ENCODE results near the gene SLC13A3. TPM values are rescaled to one million over a fixed set of nuclear protein-coding genes. Genes with fewer than 3 reads are reported as not detected.

Gene SLC13A3
- total RNA-seq, 1 experiment from 2014 or later, result not detected

GRCh38 chr20:46670585-46671584 is 19.6 kb upstream of the SLC13A3 start:
- no TSS peak for BruUV-seq (replicated peaks)

GRCh38 chr20:46670228-46670584 is 18.9 kb upstream of the SLC13A3 start:
- no peaks in the 10 kb centered on the region for H3K36me3 Mint-ChIP-seq (ENCODE audit: insufficient read depth, unreplicated experiment)
- no TSS peak for BruUV-seq (replicated peaks)
- H3K27ac Mint-ChIP-seq (ENCODE audit: unreplicated experiment), result no peak overlapping the region
- no peak overlapping the region for H3K4me3 Mint-ChIP-seq (ENCODE audit: low read depth, unreplicated experiment)
- intact Hi-C loops (cut with micrococcal nuclease; ENCODE audit: unreplicated experiment), result no loop called here
- H3K4me1 Mint-ChIP-seq (ENCODE audit: low read depth, unreplicated experiment), result peaks cover 17% of the 10 kb centered on the region
- H3K9me3 Mint-ChIP-seq (ENCODE audit: low read depth, unreplicated experiment), result no peaks in the 10 kb centered on the region
- DNase-seq, result no peak
- TF ChIP-seq, protein P1, sequence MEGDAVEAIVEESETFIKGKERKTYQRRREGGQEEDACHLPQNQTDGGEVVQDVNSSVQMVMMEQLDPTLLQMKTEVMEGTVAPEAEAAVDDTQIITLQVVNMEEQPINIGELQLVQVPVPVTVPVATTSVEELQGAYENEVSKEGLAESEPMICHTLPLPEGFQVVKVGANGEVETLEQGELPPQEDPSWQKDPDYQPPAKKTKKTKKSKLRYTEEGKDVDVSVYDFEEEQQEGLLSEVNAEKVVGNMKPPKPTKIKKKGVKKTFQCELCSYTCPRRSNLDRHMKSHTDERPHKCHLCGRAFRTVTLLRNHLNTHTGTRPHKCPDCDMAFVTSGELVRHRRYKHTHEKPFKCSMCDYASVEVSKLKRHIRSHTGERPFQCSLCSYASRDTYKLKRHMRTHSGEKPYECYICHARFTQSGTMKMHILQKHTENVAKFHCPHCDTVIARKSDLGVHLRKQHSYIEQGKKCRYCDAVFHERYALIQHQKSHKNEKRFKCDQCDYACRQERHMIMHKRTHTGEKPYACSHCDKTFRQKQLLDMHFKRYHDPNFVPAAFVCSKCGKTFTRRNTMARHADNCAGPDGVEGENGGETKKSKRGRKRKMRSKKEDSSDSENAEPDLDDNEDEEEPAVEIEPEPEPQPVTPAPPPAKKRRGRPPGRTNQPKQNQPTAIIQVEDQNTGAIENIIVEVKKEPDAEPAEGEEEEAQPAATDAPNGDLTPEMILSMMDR (IDR thresholded peaks at IDR 0.05; ENCODE audit: unreplicated experiment), result no peak
- H3K27me3 Mint-ChIP-seq (ENCODE audit: unreplicated experiment), result peaks cover 17% of the 10 kb centered on the region
- CTCF ChIA-PET, result interaction anchor here (0.6 kb wide), 1 partner anchor 66 kb away, joined by 3 read pairs; no protein-coding TSS in a partner anchor

More at GRCh38 chr20:46670585-46671584, 19.6 kb upstream of the SLC13A3 start:
- TF ChIP-seq, protein P1 (IDR thresholded peaks at IDR 0.05; ENCODE audit: unreplicated experiment), result no peak
- DNase-seq, result peak; percentile 74
- Mint-ChIP-seq H3K4me1 (ENCODE audit: low read depth, unreplicated experiment) (peaks cover 17% of the 10 kb centered on the region), H3K36me3 (ENCODE audit: insufficient read depth, unreplicated experiment) (no peaks in the 10 kb centered on the region), H3K4me3 (ENCODE audit: low read depth, unreplicated experiment) (no peak overlapping the region), H3K27me3 (ENCODE audit: unreplicated experiment) (peaks cover 17% of the 10 kb centered on the region), H3K9me3 (ENCODE audit: low read depth, unreplicated experiment) (no peaks in the 10 kb centered on the region), H3K27ac (ENCODE audit: unreplicated experiment) (no peak overlapping the region)
- intact Hi-C loops (cut with micrococcal nuclease; ENCODE audit: unreplicated experiment), result no loop called here
- CTCF ChIA-PET, result interaction anchor here (0.6 to 1.0 kb wide), 2 partner anchors 67 to 75 kb away, joined by 3 to 4 read pairs; no protein-coding TSS in a partner anchor

- CTCF ChIA-PET, result interaction anchor here (1.4 kb wide), 1 partner anchor 35 kb away, joined by 3 read pairs; no protein-coding TSS in a partner anchor
- no peak overlapping the region for H3K27ac Mint-ChIP-seq (ENCODE audit: unreplicated experiment)
- intact Hi-C loops (cut with micrococcal nuclease; ENCODE audit: unreplicated experiment), result no loop called here
- H3K4me3 Mint-ChIP-seq (ENCODE audit: low read depth, unreplicated experiment), result no peak overlapping the region
- no peaks in the 10 kb centered on the region for H3K36me3 Mint-ChIP-seq (ENCODE audit: insufficient read depth, unreplicated experiment)
- TF ChIP-seq, protein P1 (IDR thresholded peaks at IDR 0.05; ENCODE audit: unreplicated experiment), result no peak
- peaks cover 6% of the 10 kb centered on the region for H3K27me3 Mint-ChIP-seq (ENCODE audit: unreplicated experiment)
- no peak for DNase-seq
- no TSS peak for BruUV-seq (replicated peaks)
- H3K9me3 Mint-ChIP-seq (ENCODE audit: low read depth, unreplicated experiment), result no peaks in the 10 kb centered on the region
- H3K4me1 Mint-ChIP-seq (ENCODE audit: low read depth, unreplicated experiment), result peaks cover 17% of the 10 kb centered on the region
Observed at GRCh38 chr20:46666818-46667515, 15.7 kb upstream of the SLC13A3 start.

GRCh38 chr20:46666306-46666705 is 15.0 kb upstream of the SLC13A3 start:
- Mint-ChIP-seq H3K27ac (ENCODE audit: unreplicated experiment) (no peak overlapping the region), H3K4me1 (ENCODE audit: low read depth, unreplicated experiment) (peaks cover 11% of the 10 kb centered on the region), H3K36me3 (ENCODE audit: insufficient read depth, unreplicated experiment) (no peaks in the 10 kb centered on the region), H3K4me3 (ENCODE audit: low read depth, unreplicated experiment) (no peak overlapping the region), H3K27me3 (ENCODE audit: unreplicated experiment) (peaks cover 13% of the 10 kb centered on the region), H3K9me3 (ENCODE audit: low read depth, unreplicated experiment) (no peaks in the 10 kb centered on the region)
- CTCF ChIA-PET, result interaction anchor here (1.4 kb wide), 1 partner anchor 34 kb away, joined by 3 read pairs; no protein-coding TSS in a partner anchor
- no TSS peak for BruUV-seq (replicated peaks)
- TF ChIP-seq, protein P1 (IDR thresholded peaks at IDR 0.05; ENCODE audit: unreplicated experiment), result no peak
- intact Hi-C loops (cut with micrococcal nuclease; ENCODE audit: unreplicated experiment), result no loop called here
- DNase-seq, result no peak
